ENCODE results near the gene MAP3K14. TPM values are rescaled to one million over a fixed set of nuclear protein-coding genes. Genes with fewer than 3 reads are reported as not detected.

MAP3K14 gene
- total RNA-seq, 3 donors from 2014 or later: 16.6 to 27.9 (median 18.0) TPM

DNA sequence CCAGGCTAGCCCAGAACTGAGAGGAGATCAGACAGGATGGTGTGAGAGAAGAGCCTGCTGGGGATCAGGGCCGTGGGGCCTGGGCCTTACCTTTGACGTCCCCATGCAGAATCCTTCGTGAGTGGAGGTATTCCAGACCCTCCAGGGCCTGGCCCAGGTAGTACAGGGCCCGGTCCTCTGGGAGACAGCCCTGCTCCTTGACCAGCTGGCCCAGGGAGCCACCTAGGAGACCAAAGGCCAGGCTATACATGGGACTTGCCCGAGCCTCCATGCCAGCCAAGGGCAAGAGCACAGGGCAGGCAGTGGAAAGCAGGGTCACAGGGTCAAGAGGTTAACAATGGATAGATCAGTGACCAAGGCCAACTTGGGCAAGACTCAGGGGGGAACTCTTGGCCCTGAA is 42.8 kb downstream of the MAP3K14 start:
- peaks cover 20% of the 10 kb centered on the region for H3K36me3 ChIP-seq (ENCODE audit: low read depth)
- DNase-seq (no peak), ATAC-seq (no peak)
- TF ChIP-seq, protein P1, sequence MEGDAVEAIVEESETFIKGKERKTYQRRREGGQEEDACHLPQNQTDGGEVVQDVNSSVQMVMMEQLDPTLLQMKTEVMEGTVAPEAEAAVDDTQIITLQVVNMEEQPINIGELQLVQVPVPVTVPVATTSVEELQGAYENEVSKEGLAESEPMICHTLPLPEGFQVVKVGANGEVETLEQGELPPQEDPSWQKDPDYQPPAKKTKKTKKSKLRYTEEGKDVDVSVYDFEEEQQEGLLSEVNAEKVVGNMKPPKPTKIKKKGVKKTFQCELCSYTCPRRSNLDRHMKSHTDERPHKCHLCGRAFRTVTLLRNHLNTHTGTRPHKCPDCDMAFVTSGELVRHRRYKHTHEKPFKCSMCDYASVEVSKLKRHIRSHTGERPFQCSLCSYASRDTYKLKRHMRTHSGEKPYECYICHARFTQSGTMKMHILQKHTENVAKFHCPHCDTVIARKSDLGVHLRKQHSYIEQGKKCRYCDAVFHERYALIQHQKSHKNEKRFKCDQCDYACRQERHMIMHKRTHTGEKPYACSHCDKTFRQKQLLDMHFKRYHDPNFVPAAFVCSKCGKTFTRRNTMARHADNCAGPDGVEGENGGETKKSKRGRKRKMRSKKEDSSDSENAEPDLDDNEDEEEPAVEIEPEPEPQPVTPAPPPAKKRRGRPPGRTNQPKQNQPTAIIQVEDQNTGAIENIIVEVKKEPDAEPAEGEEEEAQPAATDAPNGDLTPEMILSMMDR (IDR thresholded peaks at IDR 0.05): no peak
- H3K9me3 ChIP-seq: no peaks in the 10 kb centered on the region
- intact Hi-C loops (cut with DNase I, micrococcal nuclease): no loop called here
- H3K4me1 ChIP-seq (ENCODE audit: low read depth): no peaks in the 10 kb centered on the region
- no peak overlapping the region for H3K4me3 ChIP-seq

DNA sequence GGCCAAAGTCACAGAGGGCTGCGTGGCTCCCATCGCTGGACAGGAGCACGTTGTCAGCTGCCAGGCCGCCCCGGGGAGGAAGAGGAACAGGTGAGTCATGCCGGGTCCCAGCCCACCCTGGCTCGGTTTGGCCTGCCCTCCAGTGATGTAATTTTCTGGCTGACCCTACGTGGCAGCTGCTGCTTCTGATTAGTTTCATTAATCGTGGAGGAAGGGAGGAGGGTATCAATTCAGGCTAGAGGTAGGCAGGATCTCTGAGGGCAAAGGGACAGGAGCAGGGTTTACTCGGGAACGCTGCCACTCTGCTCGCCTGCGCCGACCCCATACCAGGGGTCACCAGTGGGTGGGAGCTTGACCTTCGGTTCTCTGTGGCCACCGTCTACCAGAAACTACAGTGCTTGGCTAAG is 43.3 kb downstream of the MAP3K14 start:
- DNase-seq (no peak), ATAC-seq (no peak)
- TF ChIP-seq, protein P1 (IDR thresholded peaks at IDR 0.05): no peak
- no peaks in the 10 kb centered on the region for H3K4me1 ChIP-seq (ENCODE audit: low read depth)
- H3K36me3 ChIP-seq (ENCODE audit: low read depth): peaks cover 20% of the 10 kb centered on the region
- H3K9me3 ChIP-seq: no peaks in the 10 kb centered on the region
- no peak overlapping the region for H3K4me3 ChIP-seq
- intact Hi-C loops (cut with DNase I, micrococcal nuclease): no loop called here

DNA sequence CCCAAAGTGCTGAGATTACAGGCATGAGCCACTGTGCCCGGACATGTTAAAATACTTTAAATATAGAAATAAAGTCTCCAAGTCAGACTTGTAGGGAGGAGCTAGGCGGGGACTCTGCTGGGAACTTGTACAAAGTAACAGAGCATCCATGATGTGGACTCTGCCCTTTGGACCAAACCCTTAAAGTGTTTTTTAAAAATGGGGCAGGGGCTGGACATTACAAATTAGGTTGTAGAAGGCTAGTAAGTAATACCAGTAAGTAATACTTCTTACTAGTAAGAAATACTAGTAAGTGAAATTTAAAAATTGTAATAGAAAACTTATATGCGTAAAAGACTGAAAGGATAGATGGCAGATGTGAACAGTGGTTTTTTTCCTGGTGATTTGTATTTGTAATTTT is 45.2 kb downstream of the MAP3K14 start:
- no peak for DNase-seq
- Histone ChIP-seq H3K4me1 (ENCODE audit: low read depth) (no peaks in the 10 kb centered on the region), H3K36me3 (ENCODE audit: low read depth) (peaks cover 20% of the 10 kb centered on the region), H3K9me3 (no peaks in the 10 kb centered on the region), H3K4me3 (no peak overlapping the region)
- no peak for ATAC-seq
- TF ChIP-seq, protein P1 (IDR thresholded peaks at IDR 0.05): no peak
- intact Hi-C loops (cut with DNase I, micrococcal nuclease): no loop called here

DNA sequence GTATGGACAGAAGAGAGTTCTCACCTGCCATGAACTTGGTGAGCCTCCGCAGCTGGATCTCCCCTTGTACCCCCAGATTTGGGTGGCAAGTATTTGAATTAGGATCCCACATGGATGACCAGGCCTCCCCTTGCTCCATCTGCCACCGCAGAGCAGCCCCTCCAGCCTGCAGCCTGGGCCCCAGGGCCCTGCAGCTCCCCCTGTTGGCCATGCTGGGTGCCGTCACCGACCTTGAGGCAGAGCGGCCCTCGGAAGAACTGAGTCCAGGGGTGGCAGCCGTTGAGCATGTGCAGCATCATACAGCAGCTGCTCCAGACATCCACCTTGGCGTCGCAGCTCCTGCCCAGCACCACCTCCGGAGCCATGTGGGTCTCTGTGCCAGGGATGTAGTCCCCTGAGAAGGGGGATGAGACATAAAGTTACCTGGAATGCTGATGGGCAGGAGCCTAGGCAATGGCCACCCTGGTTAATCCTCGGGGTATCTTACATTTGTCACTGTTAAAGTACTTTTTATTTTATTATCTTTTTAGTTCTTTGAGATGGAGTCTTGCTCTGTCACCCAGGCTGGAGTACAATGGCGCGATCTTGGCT is 45.9 kb downstream of the MAP3K14 start:
- DNase-seq (peak in 1 of 3 donors; percentile 38), ATAC-seq (peak; percentile 42)
- TF ChIP-seq, protein P1 (IDR thresholded peaks at IDR 0.05): peak; percentile 56
- no peaks in the 10 kb centered on the region for H3K9me3 ChIP-seq
- intact Hi-C loops (cut with DNase I, micrococcal nuclease): no loop called here
- peaks cover 6% of the 10 kb centered on the region for H3K4me1 ChIP-seq (ENCODE audit: low read depth)
- H3K36me3 ChIP-seq (ENCODE audit: low read depth): peaks cover 20% of the 10 kb centered on the region
- no peak overlapping the region for H3K4me3 ChIP-seq

DNA sequence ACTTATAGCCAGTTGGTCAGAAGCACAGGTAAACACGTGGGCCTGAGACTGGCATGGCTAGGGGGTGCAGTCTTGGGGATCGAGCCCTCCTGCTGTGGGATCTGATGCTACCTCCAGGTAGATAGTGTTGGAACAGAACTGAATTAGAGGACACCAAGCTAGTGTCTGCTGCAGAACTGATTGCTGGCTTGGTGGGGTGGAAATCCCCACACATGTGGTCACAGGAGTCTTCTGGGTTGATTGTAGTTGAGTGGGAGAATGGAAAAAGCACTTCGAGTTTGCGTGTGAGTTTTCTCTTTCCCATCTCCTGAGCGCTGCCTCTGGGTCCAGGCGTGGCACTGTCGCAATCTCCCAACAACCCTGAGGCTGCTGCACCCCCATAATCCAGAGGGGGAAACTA is 46.9 kb downstream of the MAP3K14 start:
- peaks cover 14% of the 10 kb centered on the region for H3K4me1 ChIP-seq (ENCODE audit: low read depth)
- peaks cover 20% of the 10 kb centered on the region for H3K36me3 ChIP-seq (ENCODE audit: low read depth)
- no peaks in the 10 kb centered on the region for H3K9me3 ChIP-seq
- TF ChIP-seq, protein P1 (IDR thresholded peaks at IDR 0.05): no peak
- intact Hi-C loops (cut with DNase I, micrococcal nuclease): no loop called here
- no peak for DNase-seq
- H3K4me3 ChIP-seq: no peak overlapping the region
- no peak for ATAC-seq
